Measurements from ENCODE around the gene BATF3.
A peak's percentile ranks its signal among the peaks of the same experiment; 100 is the strongest.
"Not testable (repeated sequence)": the region's sequence is repeated elsewhere in the genome, so short reads cannot be mapped to it uniquely, and the experiment has no call there.

Gene BATF3

GRCh38 chr1:212655668-212656440 lies 43.8 kb downstream of the BATF3 start:
- DNase-seq: peak; percentile 77

- DNase-seq: no peak
Observed at GRCh38 chr1:212652609-212653008, 47.0 kb downstream of the BATF3 start.

- DNase-seq: no peak
Observed at GRCh38 chr1:212651977-212652376, 47.7 kb downstream of the BATF3 start.

- no peak for DNase-seq
Observed at GRCh38 chr1:212651521-212651920, 48.1 kb downstream of the BATF3 start.

GRCh38 chr1:212650228-212650627 lies 49.4 kb downstream of the BATF3 start:
- peak; percentile 95 for DNase-seq

GRCh38 chr1:212649020-212649419 lies 50.6 kb downstream of the BATF3 start:
- no peak for DNase-seq

- no peak for DNase-seq
Observed at GRCh38 chr1:212648431-212648830, 51.2 kb downstream of the BATF3 start.

DNA sequence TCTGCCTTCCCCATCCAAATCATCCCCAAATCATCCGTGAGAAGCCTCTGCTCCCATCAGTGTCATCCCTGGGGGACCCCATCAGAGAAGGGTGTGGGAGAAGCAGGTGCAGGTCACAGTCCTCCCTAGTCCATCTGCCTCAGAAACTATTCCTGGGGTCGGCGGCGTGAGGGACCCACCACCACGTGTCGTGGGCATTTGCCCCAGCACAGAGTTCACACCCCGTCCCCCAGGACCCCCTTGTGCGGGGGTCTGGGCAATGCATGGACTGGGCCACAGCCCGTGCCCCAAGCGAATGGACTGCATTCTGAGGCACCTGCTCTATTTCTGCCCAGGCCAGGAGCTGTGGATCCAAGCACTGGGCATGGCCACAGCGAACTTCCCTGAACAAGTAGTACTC lies 52.6 kb downstream of the BATF3 start:
- DNase-seq: no peak

DNA sequence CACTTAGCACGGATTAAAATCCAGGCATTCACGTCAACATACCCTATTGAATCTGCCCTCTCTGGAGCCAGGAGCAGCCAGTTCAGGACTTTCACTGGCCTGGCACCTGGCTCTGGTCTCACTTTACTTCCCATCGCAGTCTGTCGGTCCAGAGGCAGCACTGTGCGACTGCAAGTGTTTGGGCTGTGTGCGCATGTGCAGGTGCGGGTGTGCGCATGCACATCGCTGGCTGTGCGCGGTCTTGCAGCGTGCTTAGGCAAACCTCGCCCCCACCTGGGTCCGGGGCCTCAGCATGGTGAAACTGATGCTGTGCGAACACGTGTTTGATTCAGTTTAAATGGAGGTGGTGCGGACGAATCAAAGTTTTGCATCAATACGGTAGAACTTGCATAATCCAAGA lies 53.1 kb downstream of the BATF3 start:
- DNase-seq: no peak

DNA sequence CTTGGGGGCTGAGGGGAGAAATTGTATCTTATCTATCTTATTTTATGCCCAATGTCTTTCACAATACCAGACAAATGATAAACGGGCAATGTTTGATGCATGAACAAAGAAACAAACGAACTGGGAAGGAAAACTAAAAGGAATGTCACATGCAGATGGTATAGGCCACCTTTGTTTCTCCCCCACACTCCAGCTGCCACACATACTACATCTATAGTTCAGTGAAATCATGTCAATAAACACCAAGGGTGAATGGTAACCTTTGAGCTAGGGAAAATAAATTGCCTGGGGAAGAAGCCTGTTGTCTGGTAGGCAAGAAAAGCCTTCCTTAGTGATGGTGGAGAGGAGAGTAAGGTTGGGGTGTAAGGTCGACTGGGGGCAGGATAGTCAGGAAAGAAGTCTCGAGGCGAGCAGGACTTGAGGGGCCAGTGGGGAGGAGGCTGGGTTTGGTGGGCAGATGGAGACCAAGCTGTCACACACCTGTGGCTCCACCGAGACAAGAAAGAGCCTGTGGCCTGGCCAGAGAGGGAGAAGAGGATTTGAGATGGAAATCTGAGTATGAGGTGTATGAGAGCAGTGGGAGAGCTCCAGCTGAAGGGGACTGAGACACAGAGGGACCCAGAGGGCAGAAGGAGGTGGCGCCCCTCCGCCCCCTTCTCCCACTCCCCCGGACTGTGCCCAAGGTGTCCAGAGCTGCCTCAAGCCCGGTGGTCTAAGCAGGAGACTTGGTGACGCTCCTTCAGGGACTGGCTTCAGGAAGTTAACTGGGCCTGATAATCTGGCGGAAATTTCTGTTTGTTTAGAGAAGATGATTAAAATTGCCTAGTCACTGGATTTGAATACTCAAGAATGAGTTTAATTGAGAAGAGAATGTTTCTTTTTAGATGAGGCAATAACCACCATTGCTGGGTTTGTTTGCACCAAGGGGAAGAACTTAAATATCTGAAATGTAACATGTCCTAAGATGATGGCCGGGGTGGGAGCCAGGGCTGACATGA lies 53.8 kb downstream of the BATF3 start:
- DNase-seq: peak; percentile 46

DNA sequence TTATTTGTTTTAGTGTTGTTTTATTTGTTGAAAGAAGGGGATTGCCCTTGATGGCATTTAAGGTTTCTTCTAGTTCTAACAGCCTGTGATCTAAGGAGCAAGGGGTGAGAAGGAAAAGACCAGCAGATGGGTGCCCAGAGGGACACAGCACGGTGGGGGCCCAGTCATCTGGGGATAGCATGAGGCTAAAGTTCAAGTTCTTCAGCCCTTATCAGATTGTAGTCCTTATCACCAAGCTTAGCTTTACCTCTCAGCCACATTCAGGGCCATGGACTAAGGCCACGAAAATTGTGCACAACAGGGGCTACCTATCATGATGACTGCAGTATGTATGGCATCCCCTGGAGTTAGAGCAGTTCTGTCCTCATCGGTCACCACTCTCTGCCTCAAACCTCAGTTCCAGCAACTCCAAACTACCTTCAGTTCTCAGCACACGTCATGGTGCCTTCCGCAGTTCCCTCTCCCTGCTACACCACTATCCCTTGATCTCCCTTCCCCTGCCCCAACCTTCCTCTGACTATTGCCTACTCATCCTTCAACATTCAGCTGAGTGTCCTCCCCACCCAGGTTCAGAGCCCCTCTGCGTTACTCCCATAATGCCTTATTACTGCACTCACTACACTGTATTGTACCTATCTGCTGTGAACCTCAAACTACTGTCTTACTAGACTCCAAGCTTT lies 54.6 kb downstream of the BATF3 start:
- DNase-seq: no peak

DNA sequence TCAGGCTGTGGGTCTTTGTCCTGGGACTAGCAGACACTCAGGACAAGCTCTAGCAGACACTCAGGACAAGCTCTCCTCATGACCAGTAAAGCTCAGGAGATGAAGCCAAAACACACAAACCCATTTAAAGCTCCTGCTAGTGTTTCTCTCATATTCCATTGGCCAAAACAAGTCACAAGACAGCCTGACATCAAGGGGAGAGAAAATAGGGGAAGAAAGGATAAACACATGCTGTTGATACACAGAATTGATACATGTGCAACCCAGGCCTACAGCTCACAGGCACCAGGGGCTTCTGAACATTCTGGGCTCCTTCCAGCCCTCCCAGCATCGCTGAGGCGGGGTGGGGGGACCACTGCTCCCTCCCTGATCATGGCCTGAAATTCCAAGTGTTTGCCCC lies 55.8 kb downstream of the BATF3 start:
- DNase-seq: no peak

DNA sequence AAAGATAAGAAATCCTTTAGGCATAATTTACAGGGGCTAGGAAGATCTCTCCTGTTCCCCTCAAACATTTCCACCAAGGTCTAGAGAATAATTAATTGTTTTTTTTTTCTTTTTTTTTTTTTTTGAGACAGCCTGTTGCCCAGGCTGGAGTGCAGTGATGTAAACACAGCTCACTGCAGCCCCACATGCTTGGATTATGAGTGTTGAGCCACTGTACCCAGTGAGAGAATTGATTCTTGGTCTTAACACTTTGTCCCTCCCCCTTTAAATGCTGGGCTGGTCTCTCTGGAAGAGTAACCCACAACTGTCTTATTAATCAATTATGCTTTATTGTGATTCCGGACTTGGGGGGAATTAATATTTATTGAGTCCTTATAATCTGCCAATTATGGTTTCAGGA lies 57.7 kb downstream of the BATF3 start:
- DNase-seq: no peak

DNA sequence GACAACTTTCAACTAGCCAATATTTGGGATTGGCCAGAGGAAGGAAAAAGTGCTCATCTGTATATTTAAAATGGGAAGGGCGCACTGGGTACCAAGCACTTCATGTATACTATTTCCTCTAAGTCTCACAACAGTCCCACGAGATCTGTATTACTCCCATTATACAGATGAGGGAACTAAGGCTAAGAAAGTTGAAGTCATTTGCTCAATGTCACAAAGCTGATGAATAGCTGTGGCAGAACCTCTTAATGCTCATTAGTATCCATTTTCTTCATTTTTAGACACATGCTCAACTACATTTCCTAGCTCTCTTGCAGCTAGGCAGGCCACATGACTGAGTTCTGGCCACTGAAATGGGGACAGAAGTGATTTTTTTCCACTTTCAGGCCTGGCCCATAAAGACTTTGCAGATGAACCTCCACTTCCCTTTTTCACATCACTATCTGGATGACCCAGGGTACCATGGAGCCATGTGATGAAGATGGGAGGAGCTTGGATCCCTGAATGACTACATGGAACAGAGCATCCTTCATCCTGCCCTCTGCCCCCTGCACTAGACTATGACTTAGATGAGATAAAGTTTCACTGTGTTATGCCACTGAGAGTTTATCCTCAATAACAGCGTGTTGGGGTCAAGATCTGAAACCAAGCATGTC lies 59.3 kb downstream of the BATF3 start:
- no peak for DNase-seq

- not testable (repeated sequence) for DNase-seq
Observed at GRCh38 chr1:212639524-212639923, 60.1 kb downstream of the BATF3 start.

DNA sequence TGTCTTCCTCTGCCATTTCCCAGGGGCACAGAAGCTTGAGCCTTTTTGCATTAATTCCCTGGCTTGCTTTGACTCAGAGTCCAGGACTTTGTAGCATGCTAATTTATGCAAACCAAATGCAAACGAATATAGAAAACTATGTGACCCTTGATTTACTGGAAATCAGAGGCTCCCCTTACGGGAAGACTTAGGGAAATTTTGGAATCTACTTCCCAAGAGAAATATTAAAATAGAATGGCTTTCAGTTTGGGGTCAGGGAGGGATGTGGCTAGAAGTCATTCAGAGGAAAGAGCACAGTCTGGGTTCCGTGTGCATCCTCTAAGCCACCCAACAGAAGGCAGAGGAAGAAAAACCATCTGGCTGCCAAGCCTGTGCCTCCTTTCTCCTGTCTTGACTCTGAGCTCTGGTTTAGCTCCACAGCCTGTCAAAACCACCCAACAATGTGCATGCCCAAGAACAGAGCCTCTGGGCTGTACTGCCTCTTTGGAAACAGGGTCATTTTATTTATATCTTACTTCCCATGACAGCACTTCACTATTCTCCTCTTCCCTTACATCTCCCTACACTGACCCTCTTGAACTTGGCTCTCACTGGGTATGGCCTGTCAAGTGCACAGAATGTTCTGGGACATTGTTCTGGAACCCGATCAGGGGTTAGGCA lies 61.0 kb downstream of the BATF3 start:
- DNase-seq: no peak

DNA sequence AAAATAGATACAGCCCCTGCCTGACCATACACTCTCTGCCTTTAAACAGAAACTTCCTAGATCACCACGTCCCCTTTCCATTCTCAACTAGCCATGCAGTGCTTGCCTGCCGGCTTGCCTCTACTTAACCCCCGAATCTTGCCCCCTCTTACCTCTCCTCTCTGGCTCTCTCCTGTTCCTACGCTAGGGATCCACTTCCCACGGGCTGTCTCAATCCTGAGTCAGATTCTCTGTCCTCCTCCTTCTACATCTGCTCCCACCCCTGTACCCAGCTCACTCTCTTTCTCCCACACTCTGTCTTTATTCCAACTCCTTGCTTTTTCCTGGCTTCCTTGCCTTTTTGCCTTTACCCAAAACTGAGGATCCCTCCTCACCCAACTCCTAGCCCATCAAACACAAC lies 61.7 kb downstream of the BATF3 start:
- no peak for DNase-seq

Data from NCI-H69 (cell line).